SK-N-MC (cell line): ENCODE data around the gene NUDT3.

Experiments used
- EZH2 ChIP-seq: fragments of 200-600 bp; sonication (generic); IDR thresholded peaks from one replicate; pipeline ENCODE4 v1.6.1; 2017; ENCODE audit warnings: antibody characterized with exemption
- POLR2AphosphoS5 ChIP-seq: IDR thresholded peaks from 2 replicates; pipeline ENCODE4 v1.6.1; 2012; ENCODE audit warnings: mild to moderate bottlenecking, low read depth, low read length, borderline replicate concordance

- TF ChIP-seq POLR2AphosphoS5 (no peak), EZH2 (no peak)
Measured at GRCh38 chr6:34248198-34248726, 144.2 kb downstream of the NUDT3 start.
